DND-41 (cell line): ENCODE data around the gene KLHL4.
"Not testable (repeated sequence)": the region's sequence is repeated elsewhere in the genome, so short reads cannot be mapped to it uniquely, and the experiment has no call there.

ENCODE experiments used
- ATAC-seq: fragments of 200-7000 bp; cut with Tn5 transposase; 3 replicates; pipeline ENCODE4 v1.9.1; 2021; ENCODE audit warnings: low read depth; ENCODE audit not compliant: insufficient read depth
- DNase-seq: peaks from one replicate; pipeline ENCODE4 v3.0.0-alpha.2; 2020
- H2AFZ ChIP-seq: 2 replicates; pipeline ENCODE4 v1.6.0; 2012; ENCODE audit warnings: low read depth, low read length
- H3K27ac ChIP-seq: 2 replicates; pipeline ENCODE4 v1.5.1; 2012; ENCODE audit warnings: low read length, inconsistent platforms
- H3K27me3 ChIP-seq: fragments of 200-600 bp; sonication (generic); 2 replicates; pipeline ENCODE4 v1.6.0; 2012; ENCODE audit warnings: low read length, mild to moderate bottlenecking, inconsistent platforms; ENCODE audit not compliant: insufficient read depth, poor library complexity
- H3K36me3 ChIP-seq: 2 replicates; pipeline ENCODE4 v1.5.1; 2012; ENCODE audit warnings: low read length, inconsistent platforms; ENCODE audit not compliant: insufficient read depth
- H3K4me1 ChIP-seq: 2 replicates; pipeline ENCODE4 v1.5.1; 2012; ENCODE audit warnings: mild to moderate bottlenecking, low read length; ENCODE audit not compliant: insufficient read depth
- H3K4me2 ChIP-seq: 2 replicates; pipeline ENCODE4 v1.6.0; 2012; ENCODE audit warnings: mild to moderate bottlenecking, moderate library complexity, low read length, inconsistent platforms; ENCODE audit not compliant: insufficient read depth
- H3K4me3 ChIP-seq, 2 experiments: fragments of 200-600 bp in 1 of 2; shearing (Covaris generic) in 1 of 2; 2 replicates each; pipeline ENCODE4 v1.5.1; 2012 to 2016; ENCODE audit warnings: inconsistent platforms in 2 of 2, low read length in 2 of 2, mild to moderate bottlenecking in 2 of 2, low read depth in 1 of 2, moderate library complexity in 1 of 2
- H3K79me2 ChIP-seq: 2 replicates; pipeline ENCODE4 v1.6.0; 2012; ENCODE audit warnings: low read length, inconsistent platforms; ENCODE audit not compliant: insufficient read depth
- H3K9ac ChIP-seq: 2 replicates; pipeline ENCODE4 v1.6.0; 2012; ENCODE audit warnings: low read depth, mild to moderate bottlenecking, inconsistent platforms, low read length, moderate library complexity
- H3K9me3 ChIP-seq: 2 replicates; pipeline ENCODE4 v1.5.1; 2012; ENCODE audit warnings: low read length, moderate library complexity, mild to moderate bottlenecking, inconsistent platforms; ENCODE audit not compliant: insufficient read depth, severe bottlenecking
- H4K20me1 ChIP-seq: 2 replicates; pipeline ENCODE4 v1.6.0; 2012; ENCODE audit warnings: low read length; ENCODE audit not compliant: insufficient read depth
- CTCF ChIP-seq: IDR thresholded peaks from 2 replicates; pipeline ENCODE4 v1.5.1; 2012; ENCODE audit warnings: borderline replicate concordance, low read length, moderate library complexity, mild to moderate bottlenecking; ENCODE audit not compliant: poor library complexity, severe bottlenecking; ENCODE audit errors: extremely low read depth
- EZH2 ChIP-seq: IDR thresholded peaks from 3 replicates; pipeline ENCODE4 v1.6.1; 2012; ENCODE audit warnings: borderline replicate concordance, low read depth, mild to moderate bottlenecking, moderate library complexity, low read length, inconsistent platforms; ENCODE audit not compliant: severe bottlenecking

The KLHL4 gene

DNA sequence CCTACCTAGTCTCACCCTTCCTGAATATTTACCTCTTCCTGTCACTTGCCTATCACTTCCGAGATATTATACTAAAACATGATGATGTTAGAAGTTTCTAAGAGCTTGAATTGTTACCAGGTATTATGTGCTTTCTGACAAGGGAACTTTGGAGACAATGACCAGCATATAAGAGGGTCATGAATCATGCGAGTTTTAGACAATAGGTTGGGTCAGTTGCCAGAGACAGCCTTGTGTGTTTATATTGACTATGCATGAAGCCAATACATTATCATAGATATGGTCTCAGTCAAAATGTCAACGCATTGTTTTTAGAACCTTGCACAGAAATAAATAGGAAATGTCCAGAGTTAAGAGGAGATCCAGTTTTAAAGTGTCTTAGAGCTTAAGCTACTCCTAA, 116.8 kb downstream of the KLHL4 start:
- Histone ChIP-seq H3K9me3 (no peaks in the 10 kb centered on the region), H3K4me3 (no peak overlapping the region), H3K79me2 (no peaks in the 10 kb centered on the region), H3K4me1 (peaks cover 4% of the 10 kb centered on the region; the same call in 1 of the 2 replicates), H3K27ac (no peak overlapping the region), H3K4me2 (no peak overlapping the region), H4K20me1 (no peaks in the 10 kb centered on the region), H2AFZ (no peak overlapping the region), H3K36me3 (no peaks in the 10 kb centered on the region), H3K9ac (no peak overlapping the region), H3K27me3 (no peaks in the 10 kb centered on the region)
- no peak for TF ChIP-seq EZH2
- TF ChIP-seq CTCF: no peak
- DNase-seq (no peak), ATAC-seq (no peak)

DNA sequence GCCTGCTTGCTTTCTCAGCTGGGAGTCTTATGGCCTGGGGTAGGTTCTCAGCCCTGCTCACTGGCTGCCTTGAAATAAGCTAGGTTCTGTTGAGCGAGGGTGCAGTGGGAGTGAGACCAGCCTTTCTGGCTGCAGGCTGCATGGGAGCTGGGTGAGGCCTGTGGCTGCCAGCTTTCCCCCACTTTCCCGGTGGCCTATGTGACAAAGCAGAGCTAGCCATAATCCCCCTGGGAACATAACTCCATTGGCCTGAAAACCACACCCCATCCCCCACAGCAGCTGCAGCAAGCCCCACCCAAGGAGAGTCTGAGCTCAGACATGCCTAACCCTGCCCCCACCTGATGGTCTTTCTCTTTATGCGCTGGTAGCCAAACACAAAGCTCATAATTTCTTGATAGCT, 118.9 kb downstream of the KLHL4 start:
- Histone ChIP-seq H2AFZ (no peak overlapping the region), H4K20me1 (no peaks in the 10 kb centered on the region), H3K4me1 (peaks cover 4% of the 10 kb centered on the region; the same call in 1 of the 2 replicates), H3K36me3 (no peaks in the 10 kb centered on the region), H3K79me2 (no peaks in the 10 kb centered on the region), H3K27me3 (no peaks in the 10 kb centered on the region), H3K9me3 (no peaks in the 10 kb centered on the region), H3K4me2 (no peak overlapping the region), H3K9ac (no peak overlapping the region), H3K27ac (no peak overlapping the region), H3K4me3 (no peak overlapping the region)
- ATAC-seq (no peak), DNase-seq (peak; percentile 5)
- TF ChIP-seq CTCF: no peak
- no peak for TF ChIP-seq EZH2

- not testable (repeated sequence) for H4K20me1 ChIP-seq, H3K9ac ChIP-seq, H3K4me2 ChIP-seq, H3K9me3 ChIP-seq, H3K27ac ChIP-seq, H3K4me1 ChIP-seq, DNase-seq, H3K4me3 ChIP-seq, H2AFZ ChIP-seq, H3K36me3 ChIP-seq, H3K27me3 ChIP-seq, ATAC-seq, H3K79me2 ChIP-seq
Observed at GRCh38 chrX:87641439-87641838, 123.8 kb downstream of the KLHL4 start.

- no peak overlapping the region for H3K9ac ChIP-seq
- H3K79me2 ChIP-seq: no peaks in the 10 kb centered on the region
- DNase-seq (no peak), ATAC-seq (no peak)
- H3K9me3 ChIP-seq: no peaks in the 10 kb centered on the region
- H3K27me3 ChIP-seq: no peaks in the 10 kb centered on the region
- TF ChIP-seq CTCF (no peak), EZH2 (no peak)
- no peak overlapping the region for H3K4me2 ChIP-seq
- no peaks in the 10 kb centered on the region for H4K20me1 ChIP-seq
- no peak overlapping the region for H3K27ac ChIP-seq
- no peak overlapping the region for H3K4me3 ChIP-seq
- no peak overlapping the region for H2AFZ ChIP-seq
- H3K4me1 ChIP-seq: peaks cover 21% of the 10 kb centered on the region
- H3K36me3 ChIP-seq: no peaks in the 10 kb centered on the region
Observed at GRCh38 chrX:87661761-87662160, 144.2 kb downstream of the KLHL4 start.
